ENCODE data around the gene COMMD10. TPM values are rescaled to one million over a fixed set of nuclear protein-coding genes. Genes with fewer than 3 reads are reported as not detected.

COMMD10 gene
- total RNA-seq, 3 donors from 2014 or later = 20.6 to 31.1 (median 29.0) TPM

GRCh38 chr5:116157902-116158301, 73.1 kb downstream of the COMMD10 start:
- no peak for DNase-seq

GRCh38 chr5:116159006-116159405, 74.2 kb downstream of the COMMD10 start:
- Histone ChIP-seq H3K4me1 (ENCODE audit: low read depth) (no peaks in the 10 kb centered on the region), H3K9me3 (no peaks in the 10 kb centered on the region), H3K4me3 (no peak overlapping the region), H3K36me3 (ENCODE audit: low read depth) (no peaks in the 10 kb centered on the region)
- DNase-seq (no peak), ATAC-seq (no peak)
- no peak for TF ChIP-seq CTCF (IDR thresholded peaks at IDR 0.05)
- intact Hi-C loops (cut with DNase I, micrococcal nuclease) = no loop called here

More at GRCh38 chr5:116157902-116158301, 73.1 kb downstream of the COMMD10 start:
- ATAC-seq = no peak
- H3K9me3 ChIP-seq = no peaks in the 10 kb centered on the region
- H3K36me3 ChIP-seq (ENCODE audit: low read depth) = no peaks in the 10 kb centered on the region
- intact Hi-C loops (cut with DNase I, micrococcal nuclease) = no loop called here
- no peak for TF ChIP-seq CTCF (IDR thresholded peaks at IDR 0.05)
- no peak overlapping the region for H3K4me3 ChIP-seq
- H3K4me1 ChIP-seq (ENCODE audit: low read depth) = peaks cover 3% of the 10 kb centered on the region

GRCh38 chr5:116174111-116174510, 89.3 kb downstream of the COMMD10 start:
- ATAC-seq (no peak), DNase-seq (no peak)
- no peak overlapping the region for H3K4me3 ChIP-seq
- no peaks in the 10 kb centered on the region for H3K36me3 ChIP-seq (ENCODE audit: low read depth)
- TF ChIP-seq CTCF (IDR thresholded peaks at IDR 0.05) = no peak
- intact Hi-C loops (cut with DNase I, micrococcal nuclease) = no loop called here
- H3K9me3 ChIP-seq = no peaks in the 10 kb centered on the region
- no peaks in the 10 kb centered on the region for H3K4me1 ChIP-seq (ENCODE audit: low read depth)

GRCh38 chr5:116176121-116176520, 91.3 kb downstream of the COMMD10 start:
- intact Hi-C loops (cut with DNase I, micrococcal nuclease) = no loop called here
- Histone ChIP-seq H3K36me3 (ENCODE audit: low read depth) (no peaks in the 10 kb centered on the region), H3K4me1 (ENCODE audit: low read depth) (no peaks in the 10 kb centered on the region), H3K9me3 (no peaks in the 10 kb centered on the region), H3K4me3 (no peak overlapping the region)
- DNase-seq (no peak), ATAC-seq (no peak)
- no peak for TF ChIP-seq CTCF (IDR thresholded peaks at IDR 0.05)

GRCh38 chr5:116178925-116179324, 94.1 kb downstream of the COMMD10 start:
- TF ChIP-seq CTCF (IDR thresholded peaks at IDR 0.05) = no peak
- Histone ChIP-seq H3K4me1 (ENCODE audit: low read depth) (no peaks in the 10 kb centered on the region), H3K9me3 (no peaks in the 10 kb centered on the region), H3K36me3 (ENCODE audit: low read depth) (no peaks in the 10 kb centered on the region), H3K4me3 (no peak overlapping the region)
- no peak for ATAC-seq
- DNase-seq = no peak
- intact Hi-C loops (cut with DNase I, micrococcal nuclease) = no loop called here

- H3K4me3 ChIP-seq = no peak overlapping the region
- no peaks in the 10 kb centered on the region for H3K9me3 ChIP-seq
- TF ChIP-seq CTCF (IDR thresholded peaks at IDR 0.05) = no peak
- ATAC-seq (no peak), DNase-seq (no peak)
- intact Hi-C loops (cut with DNase I, micrococcal nuclease) = no loop called here
- H3K4me1 ChIP-seq (ENCODE audit: low read depth) = no peaks in the 10 kb centered on the region
- no peaks in the 10 kb centered on the region for H3K36me3 ChIP-seq (ENCODE audit: low read depth)
Observed at GRCh38 chr5:116209166-116209565, 124.3 kb downstream of the COMMD10 start.
